GM19328 (cell line): ENCODE data around the gene HS6ST3.
"Not testable (repeated sequence)": the region's sequence is repeated elsewhere in the genome, so short reads cannot be mapped to it uniquely, and the experiment has no call there.

Experiments used
- ATAC-seq: cut with Tn5 transposase; IDR thresholded peaks from one replicate; pipeline ENCODE4 v1.9.1; 2021; ENCODE audit warnings: mild to moderate bottlenecking, moderate library complexity; ENCODE audit not compliant: unreplicated experiment

Gene HS6ST3

GRCh38 chr13:96091164-96092117 lies 1.5 kb downstream of the HS6ST3 start:
- ATAC-seq, result no peak

GRCh38 chr13:96093296-96094006 lies 3.5 kb downstream of the HS6ST3 start:
- ATAC-seq, result no peak

DNA sequence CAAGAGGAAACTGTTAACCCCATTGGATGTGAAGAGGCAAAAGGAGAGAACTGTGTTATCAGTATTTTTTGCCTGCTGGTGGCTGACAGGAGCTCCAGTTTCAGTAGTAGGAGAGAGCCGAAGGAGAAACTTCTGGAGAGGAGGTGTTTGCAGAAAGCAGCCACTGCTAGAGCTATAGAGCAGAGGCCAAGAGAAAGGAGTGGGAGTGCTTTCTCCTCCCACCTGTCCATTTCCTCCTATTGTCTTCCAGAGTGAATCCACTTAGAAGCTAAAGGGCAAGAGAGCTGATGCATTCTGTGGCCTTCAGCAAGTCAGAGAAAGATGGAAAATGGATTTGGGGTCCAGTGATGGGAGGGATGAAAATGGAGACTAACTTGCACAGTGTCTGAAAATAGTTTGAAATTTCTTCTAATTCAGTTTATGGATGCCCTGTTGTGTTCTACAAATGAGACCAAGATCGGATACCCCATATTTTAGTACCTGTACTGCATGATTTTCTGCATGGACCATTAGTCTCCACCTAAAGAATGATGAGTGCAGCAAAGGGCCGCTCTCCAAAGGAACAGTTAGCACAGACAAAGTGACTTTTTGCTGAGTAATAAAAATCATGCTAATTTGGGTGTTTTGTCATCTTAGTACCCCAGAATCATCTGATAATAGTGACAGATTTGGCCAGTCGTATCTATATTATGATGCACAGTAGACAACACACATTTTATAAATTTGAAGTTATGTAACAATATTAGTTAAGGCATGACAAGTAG lies 10.7 kb downstream of the HS6ST3 start:
- ATAC-seq, result no peak

GRCh38 chr13:96104516-96104915 lies 14.6 kb downstream of the HS6ST3 start:
- ATAC-seq, result no peak

DNA sequence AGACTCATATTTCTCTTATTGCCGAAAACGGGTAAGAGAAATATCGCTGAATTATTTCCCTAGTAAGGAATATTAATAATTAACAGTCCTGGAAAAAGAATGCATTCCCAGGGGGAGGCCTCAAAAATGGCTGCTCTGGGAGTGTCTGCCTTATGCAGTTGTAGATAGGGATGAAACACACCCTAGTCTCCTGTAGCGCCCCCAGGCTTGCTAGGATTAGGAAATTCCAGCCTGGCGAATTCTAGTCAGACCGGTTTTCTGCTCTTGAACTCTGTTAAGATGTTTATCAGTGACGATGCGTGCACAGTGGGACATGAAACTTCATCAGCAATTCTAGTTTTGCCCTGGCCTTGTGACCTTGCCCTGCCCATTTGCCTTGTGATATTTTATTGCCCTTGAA lies 18.2 kb downstream of the HS6ST3 start:
- not testable (repeated sequence) for ATAC-seq

- no peak for ATAC-seq
Observed at GRCh38 chr13:96109125-96109524, 19.2 kb downstream of the HS6ST3 start.

DNA sequence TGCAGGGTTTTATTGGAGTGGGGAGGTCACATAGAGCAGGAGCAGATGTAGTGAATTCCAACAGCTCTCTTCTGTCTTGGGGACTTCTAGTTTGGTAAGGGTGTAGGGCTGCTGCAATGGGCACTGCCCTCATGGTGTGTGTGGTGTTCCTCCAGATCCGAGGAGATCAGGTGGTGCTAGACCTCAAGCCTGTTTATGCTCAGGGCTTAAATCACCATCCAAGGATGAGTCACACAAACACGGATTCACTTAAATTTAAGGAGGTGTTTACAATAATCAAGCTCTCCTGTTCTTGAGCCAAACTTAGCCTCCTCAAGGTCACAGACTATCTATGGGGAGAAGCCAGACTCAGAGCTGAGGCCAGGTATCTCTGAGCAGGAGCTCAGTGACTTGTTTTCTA lies 23.0 kb downstream of the HS6ST3 start:
- no peak for ATAC-seq

GRCh38 chr13:96115368-96115767 lies 25.5 kb downstream of the HS6ST3 start:
- not testable (repeated sequence) for ATAC-seq

DNA sequence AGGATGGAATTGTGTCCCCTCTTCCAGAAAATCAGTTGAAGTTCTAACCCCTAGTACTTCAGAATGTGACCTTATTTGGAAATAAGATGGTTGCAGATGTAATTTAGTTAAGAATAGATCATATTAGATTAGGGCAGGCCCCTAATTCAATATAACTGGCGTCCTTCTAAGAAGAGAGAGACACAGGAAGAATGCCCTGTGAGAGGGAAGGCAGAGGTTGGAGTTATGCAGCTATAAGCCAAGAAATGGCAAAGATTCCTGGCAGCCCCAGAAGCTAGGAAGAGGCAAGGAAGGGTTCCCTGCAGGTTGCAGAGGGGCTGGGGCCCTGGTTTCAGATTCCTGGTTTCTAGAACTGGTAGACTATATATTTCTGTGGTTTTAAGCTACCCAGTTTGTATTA lies 30.0 kb downstream of the HS6ST3 start:
- ATAC-seq, result no peak

DNA sequence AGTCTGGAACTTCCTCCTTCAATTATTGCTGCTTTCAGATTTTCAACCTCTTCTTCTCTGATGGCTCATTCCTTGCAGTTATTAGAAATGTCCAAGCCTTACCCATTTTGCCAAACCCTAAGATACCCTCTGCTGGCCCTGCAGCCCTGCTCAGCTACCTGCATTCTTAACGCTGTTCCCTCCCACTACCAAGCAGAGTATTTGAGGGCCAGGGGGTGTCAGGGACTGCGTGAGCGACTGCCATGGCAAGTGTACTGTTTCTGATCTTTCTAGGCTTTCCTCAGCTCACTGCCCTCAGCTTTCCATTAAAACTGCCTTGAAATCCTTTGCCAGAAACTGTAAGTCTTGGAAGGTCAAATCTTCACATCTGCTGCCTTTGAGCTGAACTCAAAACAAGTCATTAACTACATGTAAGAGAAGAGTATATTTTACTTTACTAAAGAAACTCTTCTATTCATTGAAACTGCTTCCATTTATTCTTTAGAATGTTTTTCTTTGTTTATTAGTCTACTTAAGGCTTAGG lies 41.0 kb downstream of the HS6ST3 start:
- no peak for ATAC-seq

DNA sequence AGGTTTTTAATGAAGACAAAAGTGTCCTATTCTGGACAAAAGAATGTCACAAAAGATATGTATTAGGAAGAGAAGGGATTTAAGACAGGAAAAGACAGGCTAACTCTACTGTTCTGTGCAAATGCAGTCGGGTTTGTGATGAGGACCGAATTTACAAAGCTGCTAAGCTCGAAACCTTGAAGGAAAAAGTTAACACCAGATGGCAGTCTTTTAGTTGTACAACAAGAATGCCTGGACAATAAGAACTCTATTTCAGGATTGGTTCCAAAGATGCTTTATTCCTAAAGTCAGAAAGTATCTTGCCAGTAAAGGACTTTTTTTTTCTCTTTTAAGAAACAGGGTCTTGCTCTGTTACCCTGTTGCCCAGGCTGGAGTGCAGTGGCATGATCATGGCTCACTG lies 51.1 kb downstream of the HS6ST3 start:
- ATAC-seq, result no peak

DNA sequence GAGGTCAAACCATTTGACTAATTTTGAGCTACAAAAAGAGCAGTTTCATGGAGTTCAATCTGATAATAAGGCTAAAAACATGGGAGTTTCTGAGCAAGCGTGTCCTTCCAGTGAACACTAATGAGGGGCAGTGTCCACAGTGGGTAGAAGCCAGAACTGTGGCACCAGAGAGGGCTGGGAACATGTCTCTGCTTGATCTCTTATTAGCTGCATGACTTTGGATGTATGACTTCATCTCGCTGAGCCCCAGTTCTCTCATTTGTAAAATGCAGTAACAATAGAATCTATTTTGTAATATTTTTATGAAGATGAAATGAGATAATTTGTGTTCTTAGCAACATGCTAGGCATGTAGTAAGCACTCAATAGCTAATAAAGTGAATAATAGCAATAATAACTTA lies 69.8 kb downstream of the HS6ST3 start:
- ATAC-seq, result no peak

DNA sequence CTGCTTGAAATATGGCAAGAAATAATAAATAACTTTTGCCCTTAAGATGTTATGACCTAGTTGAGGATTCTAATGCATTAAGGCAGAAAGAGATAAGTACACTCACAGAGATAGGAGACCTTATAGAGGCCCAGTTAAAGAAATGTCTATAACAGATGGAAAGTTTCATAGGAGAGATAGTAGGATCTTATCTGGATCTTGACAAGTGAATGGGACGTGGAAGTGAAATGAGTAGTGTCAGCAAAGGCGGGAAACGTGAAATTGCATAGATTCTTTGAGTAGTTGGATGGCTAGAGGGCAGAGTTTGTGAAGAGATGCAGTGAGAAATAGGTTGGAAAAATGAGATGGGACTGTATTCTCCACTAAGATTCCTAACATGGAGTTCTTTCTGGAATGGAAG lies 71.2 kb downstream of the HS6ST3 start:
- ATAC-seq, result no peak

DNA sequence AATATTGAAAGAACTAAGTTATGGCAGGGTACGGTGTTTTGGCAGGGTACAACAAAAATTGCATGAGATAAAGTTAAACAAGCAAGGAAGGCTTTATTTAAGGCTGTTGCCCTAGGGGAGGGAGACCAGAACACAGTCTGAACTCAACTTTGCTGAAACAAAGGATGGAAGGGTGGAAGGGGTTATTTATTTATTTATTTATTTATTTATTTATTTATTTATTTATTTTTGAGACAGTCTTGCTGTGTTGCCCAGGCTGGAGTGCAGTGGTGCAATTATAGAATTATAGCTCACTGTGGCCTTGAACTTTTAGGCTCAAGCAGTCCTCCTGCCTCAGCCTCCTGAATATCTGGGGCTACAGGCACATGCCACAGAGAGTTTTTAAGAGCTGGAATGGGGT lies 75.9 kb downstream of the HS6ST3 start:
- no peak for ATAC-seq

DNA sequence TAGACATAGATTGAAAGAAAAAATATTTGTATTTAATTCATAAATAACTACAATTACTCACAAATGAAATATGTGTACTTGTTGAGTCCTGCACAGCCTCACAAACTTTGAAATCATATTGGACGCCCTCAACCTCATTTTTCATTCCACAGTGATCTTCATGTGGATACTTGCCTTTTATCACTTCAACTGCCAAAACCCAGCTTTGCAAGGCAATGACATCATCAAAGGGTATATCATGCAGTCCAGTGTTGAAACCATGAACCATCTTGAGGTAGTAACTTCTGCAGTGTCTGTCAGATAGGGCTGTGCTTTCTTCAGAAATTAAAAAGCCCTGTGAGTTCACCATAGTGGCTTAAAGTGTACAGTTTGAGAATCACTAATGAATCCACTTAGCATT lies 82.2 kb downstream of the HS6ST3 start:
- no peak for ATAC-seq

GRCh38 chr13:96178759-96179158 lies 88.9 kb downstream of the HS6ST3 start:
- ATAC-seq, result no peak

DNA sequence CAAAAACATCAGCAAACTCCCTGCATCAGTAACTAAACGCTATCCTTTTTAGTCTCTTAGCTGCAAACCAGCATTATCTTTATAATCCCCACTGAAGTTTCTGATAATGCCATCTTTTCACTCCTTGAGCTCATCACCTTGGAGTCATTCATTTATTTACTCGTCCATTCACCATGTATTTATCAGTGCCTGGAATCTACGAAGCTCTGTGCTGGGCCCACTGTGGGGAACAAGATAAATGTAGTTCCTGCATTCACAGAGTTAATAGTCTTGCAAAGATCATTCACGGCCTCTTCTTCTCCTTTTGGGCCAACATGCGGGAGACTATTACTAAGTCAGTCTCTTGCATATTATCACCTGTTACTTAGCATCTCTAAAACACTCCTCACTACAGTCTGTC lies 89.4 kb downstream of the HS6ST3 start:
- ATAC-seq, result no peak

GRCh38 chr13:96181911-96182310 lies 92.0 kb downstream of the HS6ST3 start:
- ATAC-seq, result no peak

DNA sequence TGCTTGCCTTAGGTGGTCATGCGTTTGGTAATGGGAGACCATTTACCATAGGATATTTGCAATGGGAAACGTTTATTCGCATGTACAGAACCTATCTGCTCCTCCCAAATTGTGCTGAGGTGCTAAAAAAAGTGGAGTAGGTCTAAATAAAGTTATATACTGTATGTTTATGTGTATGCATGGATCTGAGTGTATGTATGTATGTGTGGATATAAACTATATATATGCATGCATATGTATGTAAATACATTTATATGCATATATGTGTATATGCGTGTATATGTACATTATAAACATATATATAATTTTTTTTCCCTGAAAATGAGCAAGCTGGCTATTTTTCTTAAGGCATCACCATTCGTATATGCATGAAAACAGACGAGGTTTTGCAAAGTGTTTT lies 95.9 kb downstream of the HS6ST3 start:
- ATAC-seq, result no peak

DNA sequence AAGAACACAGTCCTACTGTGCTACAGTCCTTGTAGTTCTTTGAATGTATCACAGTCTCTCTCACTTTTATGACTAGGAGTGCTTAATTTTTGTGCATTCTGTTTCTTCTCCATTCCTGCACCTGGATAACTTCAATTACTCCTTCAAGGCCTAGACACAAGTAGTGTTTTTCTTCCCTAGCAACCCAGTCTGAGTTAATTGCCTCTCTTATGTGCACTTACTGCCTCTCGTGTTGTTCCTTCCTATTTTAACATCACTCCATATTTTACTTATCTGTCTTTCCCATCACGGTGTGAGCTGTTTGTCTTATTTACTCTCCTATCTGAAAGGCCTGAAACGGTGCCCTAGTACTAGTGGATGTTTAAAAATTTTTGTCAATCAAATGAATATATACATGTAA lies 101.5 kb downstream of the HS6ST3 start:
- no peak for ATAC-seq

DNA sequence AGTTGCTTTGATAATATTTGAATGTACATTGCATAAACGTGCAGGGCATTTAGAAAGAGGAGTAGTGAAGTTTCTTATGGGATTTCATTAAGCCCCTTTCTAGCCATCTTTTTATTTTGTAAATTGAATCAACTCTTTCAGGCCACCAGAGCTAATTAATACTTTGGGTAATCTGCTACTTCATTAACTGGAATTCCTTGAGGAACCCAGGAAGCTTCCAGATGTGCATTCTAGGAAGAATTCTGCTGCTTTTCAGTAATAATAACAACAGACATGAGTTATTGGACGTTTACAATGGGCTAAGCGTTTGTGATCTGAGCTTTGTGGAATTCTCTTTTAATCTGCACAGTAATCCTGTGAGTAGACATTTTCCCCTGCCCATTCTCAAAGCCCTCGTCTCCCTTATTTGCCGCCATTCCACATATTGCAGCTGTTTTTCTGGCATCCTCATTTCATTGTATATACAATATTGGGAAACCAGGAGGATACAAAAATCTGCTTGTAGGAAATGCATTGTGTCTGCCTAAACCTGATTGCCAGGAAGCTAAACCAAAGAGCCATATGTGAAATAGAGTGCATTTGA lies 103.9 kb downstream of the HS6ST3 start:
- ATAC-seq, result no peak
